Liver (tissue), 2 donors: ENCODE measurements around the gene TUBB6.

Experiments
- EGR1 ChIP-seq, 2 donors: IDR thresholded peaks; 2 replicates each; pipeline ENCODE4 v1.6.1; 2016 to 2018; ENCODE audit warnings: antibody characterized with exemption in 2 of 2, low read depth in 2 of 2
- SP1 ChIP-seq: IDR thresholded peaks from 2 replicates; pipeline ENCODE4 v1.6.1; 2018; ENCODE audit warnings: antibody characterized with exemption, mild to moderate bottlenecking
- donor health status: healthy.

GRCh38 chr18:12336171-12336613 lies 28.2 kb downstream of the TUBB6 start:
- no peak for TF ChIP-seq SP1
- no peak for TF ChIP-seq EGR1 (IDR thresholded peaks at IDR 0.05; ENCODE audit: low read depth in 2 of 2)
